Measurements from ENCODE around the gene F7. TPM values are rescaled to one million over a fixed set of nuclear protein-coding genes. Genes with fewer than 3 reads are reported as not detected.

The F7 gene
- total and polyA plus RNA-seq, 12 donors: 0.04 to 0.45 (median 0.20) TPM; not detected in 7

DNA sequence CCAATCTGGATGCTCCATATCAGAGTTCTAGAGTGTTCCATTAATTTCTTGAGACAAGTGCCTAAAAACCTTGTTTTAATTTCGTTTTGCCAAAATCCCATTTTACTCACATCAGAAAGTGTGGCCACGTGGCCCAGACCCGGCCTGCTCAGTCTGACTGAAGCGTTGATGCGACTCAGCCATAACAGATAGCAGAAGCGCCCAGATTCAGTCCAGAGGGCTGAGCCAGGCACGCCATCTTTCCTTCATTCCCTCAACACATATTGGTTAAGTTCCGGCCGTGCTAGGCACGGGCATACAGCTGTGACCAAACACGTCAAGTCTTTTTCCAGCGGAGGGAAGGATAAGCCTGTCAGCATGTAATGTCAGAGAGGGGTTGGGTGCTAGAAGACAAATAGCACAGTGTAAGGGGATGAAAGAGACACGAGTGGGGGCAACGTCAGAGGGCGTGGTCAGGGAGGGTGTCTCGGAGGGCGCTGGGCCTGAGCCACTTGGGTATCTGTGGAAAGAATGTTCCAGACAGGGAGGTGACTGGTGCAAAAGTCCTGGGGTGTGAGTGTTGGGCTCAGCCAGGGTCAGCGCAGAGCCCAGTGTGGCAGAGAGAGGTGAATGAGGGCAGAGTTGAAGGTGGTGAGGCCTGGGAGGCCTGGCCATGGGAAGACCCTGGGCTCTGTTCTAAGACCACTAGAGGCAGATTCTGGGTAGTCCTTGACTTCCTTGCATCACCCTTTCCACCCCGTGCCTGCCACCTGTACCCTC lies 20.1 kb downstream of the F7 start:
- 86 to 87% methylated on average over 18 to 19 of the region's 19 CpGs for WGBS, 2 donors
- intact Hi-C loops (cut with DNase I): no loop called here

DNA sequence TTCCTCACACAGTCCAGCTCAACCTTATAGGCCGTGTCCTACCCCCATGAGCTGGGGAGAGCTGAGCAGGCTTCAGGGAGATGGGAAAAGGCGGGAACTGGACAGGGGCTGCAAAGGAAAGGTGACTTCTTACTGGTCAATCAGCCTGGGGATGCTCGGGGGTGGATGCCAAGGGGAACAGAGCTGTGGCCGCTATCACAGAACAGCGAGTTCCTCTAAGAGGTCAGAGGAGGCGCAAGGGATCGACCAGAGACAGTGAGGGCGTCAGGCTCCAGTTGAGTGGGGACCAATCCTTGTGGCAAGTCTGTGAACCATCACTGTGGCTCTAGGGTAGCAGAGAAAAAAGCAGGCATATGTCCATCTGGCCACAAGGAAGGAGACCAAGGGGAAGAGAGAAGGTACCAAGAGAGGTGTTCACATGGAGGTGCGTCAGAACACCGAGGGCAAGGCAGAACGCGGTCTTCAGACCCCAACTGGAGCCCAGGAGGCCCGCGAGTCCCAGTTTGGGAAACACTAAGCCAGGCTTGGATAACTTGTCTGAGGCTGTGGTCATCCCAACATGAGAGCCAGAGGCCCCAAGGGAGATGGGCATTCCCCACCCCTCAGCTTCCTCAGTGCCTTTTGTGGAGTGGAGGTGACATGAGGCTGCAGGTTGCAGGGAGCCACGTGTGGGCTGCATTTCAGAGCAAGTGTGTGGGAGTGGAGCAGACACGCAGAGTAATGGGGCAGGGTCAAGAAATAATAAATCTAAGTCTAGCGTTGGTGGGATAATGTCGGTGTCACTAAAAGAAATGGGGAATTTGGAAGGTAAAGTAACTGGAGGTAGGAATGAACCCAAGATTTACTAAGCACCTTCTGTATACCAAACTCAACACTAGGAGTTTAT lies 20.9 kb downstream of the F7 start:
- Histone ChIP-seq H3K9me3 (no peaks in the 10 kb centered on the region), H3K4me3 (no peak overlapping the region), H3K27ac (no peak overlapping the region), H3K36me3 (no peaks in the 10 kb centered on the region), H3K27me3 (peaks cover 0 to 13% (median 4%) of the 10 kb centered on the region in 7 donors), H3K4me1 (peaks cover 0 to 26% (median 7%) of the 10 kb centered on the region in 9 donors)
- WGBS, 2 donors: 87 to 92% methylated on average over 18 of the region's 18 CpGs
- TF ChIP-seq, protein P1, sequence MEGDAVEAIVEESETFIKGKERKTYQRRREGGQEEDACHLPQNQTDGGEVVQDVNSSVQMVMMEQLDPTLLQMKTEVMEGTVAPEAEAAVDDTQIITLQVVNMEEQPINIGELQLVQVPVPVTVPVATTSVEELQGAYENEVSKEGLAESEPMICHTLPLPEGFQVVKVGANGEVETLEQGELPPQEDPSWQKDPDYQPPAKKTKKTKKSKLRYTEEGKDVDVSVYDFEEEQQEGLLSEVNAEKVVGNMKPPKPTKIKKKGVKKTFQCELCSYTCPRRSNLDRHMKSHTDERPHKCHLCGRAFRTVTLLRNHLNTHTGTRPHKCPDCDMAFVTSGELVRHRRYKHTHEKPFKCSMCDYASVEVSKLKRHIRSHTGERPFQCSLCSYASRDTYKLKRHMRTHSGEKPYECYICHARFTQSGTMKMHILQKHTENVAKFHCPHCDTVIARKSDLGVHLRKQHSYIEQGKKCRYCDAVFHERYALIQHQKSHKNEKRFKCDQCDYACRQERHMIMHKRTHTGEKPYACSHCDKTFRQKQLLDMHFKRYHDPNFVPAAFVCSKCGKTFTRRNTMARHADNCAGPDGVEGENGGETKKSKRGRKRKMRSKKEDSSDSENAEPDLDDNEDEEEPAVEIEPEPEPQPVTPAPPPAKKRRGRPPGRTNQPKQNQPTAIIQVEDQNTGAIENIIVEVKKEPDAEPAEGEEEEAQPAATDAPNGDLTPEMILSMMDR (IDR thresholded peaks at IDR 0.05): no peak
- intact Hi-C loops (cut with DNase I): no loop called here
- DNase-seq (no peak), ATAC-seq (no peak)

More for the DNA sequence above, 20.1 kb downstream of the F7 start:
- H3K9me3 ChIP-seq: no peaks in the 10 kb centered on the region
- peaks cover 0 to 13% (median 4%) of the 10 kb centered on the region in 7 donors for H3K27me3 ChIP-seq
- no peak overlapping the region for H3K27ac ChIP-seq
- TF ChIP-seq, protein P1 (IDR thresholded peaks at IDR 0.05): no peak
- ATAC-seq: no peak
- no peak for DNase-seq
- H3K4me3 ChIP-seq: no peak overlapping the region
- no peaks in the 10 kb centered on the region for H3K36me3 ChIP-seq
- H3K4me1 ChIP-seq: peaks cover 0 to 26% (median 7%) of the 10 kb centered on the region in 9 donors

DNA sequence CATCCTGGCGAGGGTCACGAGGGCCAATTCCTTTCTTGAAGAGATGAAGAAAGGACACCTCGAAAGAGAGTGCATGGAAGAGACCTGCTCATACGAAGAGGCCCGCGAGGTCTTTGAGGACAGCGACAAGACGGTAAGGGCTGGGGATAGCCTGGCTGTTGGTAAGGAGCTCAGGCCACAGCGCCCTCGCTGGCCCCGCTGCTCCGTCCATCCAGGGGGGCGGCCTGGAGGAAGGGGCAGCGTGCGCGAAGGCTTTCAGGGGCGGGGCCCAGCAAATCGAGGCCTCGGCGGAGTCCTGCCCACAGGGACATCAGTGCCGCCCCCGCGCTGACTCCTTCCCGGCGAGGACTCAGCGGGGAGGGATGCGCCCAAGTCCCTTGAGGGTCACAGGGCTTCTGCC lies 23.9 kb downstream of the F7 start:
- Histone ChIP-seq H3K4me1 (peaks cover 0 to 10% (median 5%) of the 10 kb centered on the region in 9 donors), H3K27me3 (peaks cover 0 to 22% (median 4%) of the 10 kb centered on the region in 7 donors), H3K4me3 (peak overlapping the region in 8 of 10 donors; percentile 30 to 52 (median 44)), H3K9me3 (no peaks in the 10 kb centered on the region), H3K36me3 (no peaks in the 10 kb centered on the region), H3K27ac (no peak overlapping the region)
- peak in 6 of 8 donors; percentile 14 to 50 (median 33) for ATAC-seq
- intact Hi-C loops (cut with DNase I): no loop called here
- TF ChIP-seq, protein P1 (IDR thresholded peaks at IDR 0.05): no peak
- 62 to 68% methylated on average over 23 to 27 of the region's 27 CpGs for WGBS, 2 donors
- no peak for DNase-seq

Data from heart right ventricle (tissue), 16 donors.